Stimulated activated naive CD8-positive, alpha-beta T cell treated with anti-CD3 and anti-CD28 coated beads, Interleukin-15, Interleukin-2, amounts not matched to agents 100 ng/mL and 50 ng/mL, for 24 hours (primary cell): ENCODE measurements around the gene ZMIZ2.
A peak's percentile ranks its signal among the peaks of the same experiment; 100 is the strongest.

Source experiments
- H3K27ac Mint-ChIP-seq: one replicate; pipeline ENCODE4 v1.8.0; 2021; ENCODE audit warnings: mild to moderate bottlenecking, mixed read lengths
- H3K27me3 Mint-ChIP-seq: one replicate; pipeline ENCODE4 v1.8.0; 2021; ENCODE audit warnings: mixed read lengths
- H3K36me3 Mint-ChIP-seq: one replicate; pipeline ENCODE4 v1.8.0; 2021; ENCODE audit warnings: low read depth, mixed read lengths
- H3K4me1 Mint-ChIP-seq: one replicate; pipeline ENCODE4 v1.8.0; 2021; ENCODE audit warnings: low read depth, mixed read lengths
- H3K4me3 Mint-ChIP-seq: one replicate; pipeline ENCODE4 v1.8.0; 2021; ENCODE audit warnings: mild to moderate bottlenecking, mixed read lengths
- H3K9me3 Mint-ChIP-seq: one replicate; pipeline ENCODE4 v1.8.0; 2021; ENCODE audit warnings: mixed read lengths

Gene ZMIZ2

DNA sequence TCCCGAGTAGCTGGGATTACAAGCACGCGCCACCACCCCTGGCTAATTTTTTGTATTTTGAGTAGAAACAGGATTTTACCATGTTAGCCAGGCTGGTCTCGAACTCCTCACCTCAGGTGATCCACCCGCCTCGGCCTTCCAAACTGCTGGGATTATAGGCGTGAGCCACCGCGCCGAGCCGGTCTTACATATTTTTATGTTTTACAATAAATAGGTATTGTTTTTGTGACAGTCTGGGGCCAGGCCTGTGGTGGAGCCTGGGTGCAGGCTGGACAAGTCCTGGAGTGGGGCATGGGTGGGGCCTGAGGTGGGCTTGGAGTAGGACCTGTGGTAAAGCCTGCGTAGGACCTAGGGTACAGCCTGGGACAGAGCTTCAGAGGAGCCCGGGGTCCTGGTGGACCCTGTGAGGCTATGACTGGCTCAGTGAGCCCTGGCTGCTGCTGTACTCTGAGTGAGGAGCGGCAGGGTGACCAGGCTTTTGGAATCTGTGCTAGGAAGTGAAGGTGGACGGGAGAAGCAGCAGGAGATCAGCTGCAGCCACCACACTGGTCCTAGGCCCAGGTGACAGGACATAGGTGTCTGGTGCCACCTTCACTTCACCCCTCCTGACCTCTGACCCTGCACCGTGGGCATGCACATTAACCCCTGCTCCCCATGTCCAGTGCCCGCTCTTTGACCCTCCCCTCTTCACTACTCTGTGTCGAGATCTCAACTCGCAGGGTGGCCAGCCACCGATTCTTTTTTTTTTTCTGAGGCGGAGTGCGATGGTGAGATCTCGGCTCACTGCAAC lies 9.6 kb upstream of the ZMIZ2 start:
- H3K27ac Mint-ChIP-seq, result no peak overlapping the region
- H3K9me3 Mint-ChIP-seq, result peaks cover 4% of the 10 kb centered on the region
- no peak overlapping the region for H3K4me3 Mint-ChIP-seq
- peaks cover 28% of the 10 kb centered on the region for H3K4me1 Mint-ChIP-seq
- H3K36me3 Mint-ChIP-seq, result no peaks in the 10 kb centered on the region
- no peaks in the 10 kb centered on the region for H3K27me3 Mint-ChIP-seq

DNA sequence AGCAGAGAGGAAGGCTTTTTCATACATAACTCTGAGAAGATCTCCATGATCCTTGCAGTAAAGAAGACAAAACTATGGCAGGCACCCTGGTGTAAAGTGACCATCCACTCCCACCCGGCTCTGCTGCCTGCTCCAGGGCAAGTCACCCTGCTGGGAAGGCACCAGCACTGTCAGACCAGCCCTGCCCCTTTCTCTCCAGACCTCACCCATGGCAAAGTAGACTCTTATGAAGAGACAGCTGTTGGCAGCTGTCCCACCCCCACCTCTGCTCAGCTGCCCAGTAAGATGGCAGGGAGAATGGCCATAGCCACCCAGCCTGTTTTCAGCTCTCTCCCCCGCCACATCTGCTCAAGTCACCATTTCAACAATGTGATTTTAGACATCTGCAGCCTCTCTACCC lies 8.6 kb upstream of the ZMIZ2 start:
- no peak overlapping the region for H3K4me3 Mint-ChIP-seq
- no peaks in the 10 kb centered on the region for H3K36me3 Mint-ChIP-seq
- peaks cover 4% of the 10 kb centered on the region for H3K9me3 Mint-ChIP-seq
- H3K27ac Mint-ChIP-seq, result peak overlapping the region; percentile 2
- no peaks in the 10 kb centered on the region for H3K27me3 Mint-ChIP-seq
- peaks cover 19% of the 10 kb centered on the region for H3K4me1 Mint-ChIP-seq

DNA sequence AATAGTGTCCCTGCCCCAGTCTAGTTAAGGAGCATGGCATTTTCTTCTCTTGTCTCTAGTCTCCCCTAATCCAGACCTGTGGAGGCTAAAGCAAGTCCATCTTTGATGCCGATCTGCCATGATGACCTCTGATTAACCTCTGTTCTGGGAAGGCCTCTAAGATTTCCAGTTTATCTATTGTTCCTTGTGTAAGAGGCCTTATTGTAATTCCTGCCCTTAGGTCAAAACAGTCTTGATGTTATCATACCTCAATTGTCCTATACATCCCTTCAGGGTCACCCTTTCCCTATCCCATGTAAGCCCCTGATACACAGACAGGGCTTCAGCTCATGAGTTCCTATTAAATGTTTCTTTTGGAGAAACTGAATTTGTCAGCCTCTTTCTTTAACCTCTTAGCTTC lies 4.9 kb upstream of the ZMIZ2 start:
- Mint-ChIP-seq H3K9me3 (no peaks in the 10 kb centered on the region), H3K27ac (no peak overlapping the region), H3K4me3 (no peak overlapping the region), H3K27me3 (no peaks in the 10 kb centered on the region), H3K36me3 (no peaks in the 10 kb centered on the region), H3K4me1 (peaks cover 12% of the 10 kb centered on the region)

DNA sequence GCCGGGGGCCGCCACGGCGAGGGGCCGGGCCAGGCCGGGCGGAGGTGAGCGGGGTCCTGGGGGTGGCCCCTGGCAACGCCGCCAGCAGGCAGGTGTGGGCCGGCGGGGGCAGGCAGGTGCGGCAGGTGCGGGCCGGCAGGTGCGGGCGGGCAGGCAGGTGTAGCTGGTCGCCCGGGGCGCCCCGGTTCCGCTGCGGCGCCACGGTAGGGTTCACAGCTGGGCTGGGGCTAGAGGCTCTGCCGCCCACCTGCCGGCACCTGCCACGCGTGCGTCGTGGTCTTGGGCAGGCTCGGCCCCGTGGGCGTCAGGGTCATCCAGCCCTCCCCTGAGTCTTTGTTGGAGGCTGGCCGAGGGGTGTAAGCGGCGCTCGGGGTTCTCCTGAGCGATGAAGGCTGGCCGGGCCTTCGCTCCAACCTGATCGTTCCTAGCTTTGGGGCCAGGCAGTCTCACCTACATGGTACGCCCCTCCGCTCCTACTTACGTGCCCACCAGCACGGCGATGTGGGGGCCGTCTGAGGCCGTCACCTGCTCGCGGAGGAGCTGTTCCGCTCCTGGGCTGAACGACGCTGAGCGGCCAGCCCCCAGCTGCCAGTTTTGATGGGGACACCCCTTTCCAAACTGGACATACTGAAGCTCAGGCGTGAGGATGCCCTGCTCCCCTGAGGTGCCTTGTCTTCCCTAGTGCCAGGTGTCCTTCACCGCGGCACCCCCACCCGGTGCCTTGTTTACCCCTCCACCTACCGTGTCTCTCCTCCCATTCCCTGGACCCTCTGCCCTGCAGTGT lies 493 bp downstream of the ZMIZ2 start:
- Mint-ChIP-seq H3K36me3 (peaks cover 26% of the 10 kb centered on the region), H3K9me3 (no peaks in the 10 kb centered on the region), H3K27ac (peak overlapping the region; percentile 93), H3K27me3 (no peaks in the 10 kb centered on the region), H3K4me3 (peak overlapping the region; percentile 91), H3K4me1 (peaks cover 51% of the 10 kb centered on the region)

DNA sequence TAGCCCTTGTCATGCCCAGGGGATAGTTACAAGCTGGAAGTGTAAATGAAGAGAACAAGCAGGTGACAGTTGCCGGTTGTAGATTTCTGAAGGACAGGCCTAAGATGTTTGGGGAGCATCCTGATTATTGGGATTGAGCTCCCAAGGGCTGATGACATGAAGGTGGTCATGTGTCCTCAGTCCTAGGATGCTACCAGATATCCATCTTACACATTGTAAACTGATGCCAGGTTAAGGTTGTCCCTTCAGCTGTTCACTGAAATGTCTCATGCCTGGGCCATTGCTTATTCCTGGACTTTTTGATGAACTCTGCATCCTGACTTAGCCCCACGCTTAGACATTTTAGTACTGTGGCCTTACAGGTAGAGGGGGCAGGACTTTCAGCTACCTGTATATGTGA lies 1.3 kb downstream of the ZMIZ2 start:
- peak overlapping the region; percentile 93 for H3K27ac Mint-ChIP-seq
- H3K9me3 Mint-ChIP-seq, result no peaks in the 10 kb centered on the region
- peak overlapping the region; percentile 91 for H3K4me3 Mint-ChIP-seq
- peaks cover 26% of the 10 kb centered on the region for H3K36me3 Mint-ChIP-seq
- H3K27me3 Mint-ChIP-seq, result no peaks in the 10 kb centered on the region
- peaks cover 59% of the 10 kb centered on the region for H3K4me1 Mint-ChIP-seq

DNA sequence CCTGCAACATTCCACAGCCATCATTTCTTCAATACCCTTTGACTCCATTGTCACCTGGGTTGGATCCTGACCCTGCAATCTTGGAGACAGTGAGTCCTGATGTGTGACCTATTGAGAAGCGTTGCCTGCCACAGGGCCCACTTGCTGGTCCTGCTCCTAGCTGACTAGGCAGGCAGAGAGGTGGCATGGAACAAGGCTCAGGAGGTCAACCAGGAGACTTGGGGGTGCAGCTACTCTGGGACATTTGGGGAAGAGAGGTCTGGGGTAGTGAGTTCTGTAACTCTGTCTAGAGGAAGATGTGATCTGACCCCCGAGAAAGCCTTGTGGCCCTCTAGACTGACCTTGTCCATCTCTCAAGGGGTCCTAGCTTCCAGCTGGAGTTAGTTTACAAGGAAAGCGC lies 1.8 kb downstream of the ZMIZ2 start:
- Mint-ChIP-seq H3K27ac (peak overlapping the region; percentile 87), H3K4me3 (peak overlapping the region; percentile 91), H3K36me3 (peaks cover 26% of the 10 kb centered on the region), H3K4me1 (peaks cover 61% of the 10 kb centered on the region), H3K9me3 (no peaks in the 10 kb centered on the region), H3K27me3 (no peaks in the 10 kb centered on the region)

DNA sequence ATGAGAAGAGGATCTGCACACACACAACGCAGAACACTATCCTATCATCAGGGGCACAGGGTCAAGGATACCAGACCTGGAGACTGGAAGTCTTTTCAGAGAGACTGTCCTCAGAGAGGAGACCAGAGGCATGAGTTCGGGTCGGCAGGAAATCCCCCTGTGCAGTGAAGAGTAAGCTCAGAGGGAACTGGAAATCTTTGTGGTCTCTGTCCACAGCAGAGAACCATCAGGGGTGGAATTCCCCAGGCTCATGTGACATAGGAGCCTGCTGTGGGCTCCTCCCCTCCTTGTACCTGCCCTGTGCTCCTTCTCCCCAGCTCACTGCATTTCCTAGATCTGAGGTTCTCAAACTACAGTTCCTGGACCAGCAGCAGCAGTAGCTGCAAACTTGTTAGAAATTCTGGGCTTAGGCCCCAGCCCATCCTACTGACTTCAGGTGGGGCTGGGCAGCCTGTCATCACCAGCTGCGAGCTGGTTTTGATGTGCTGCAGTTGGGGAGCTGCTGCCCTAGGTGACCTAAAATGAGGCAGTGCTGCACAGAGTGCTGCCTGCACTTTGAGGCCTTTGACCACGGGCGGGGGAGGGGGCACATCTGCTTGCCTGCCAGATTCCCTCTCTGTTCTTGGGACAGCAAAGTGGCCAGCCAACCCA lies 2.4 kb downstream of the ZMIZ2 start:
- peak overlapping the region; percentile 87 for H3K27ac Mint-ChIP-seq
- no peaks in the 10 kb centered on the region for H3K9me3 Mint-ChIP-seq
- no peaks in the 10 kb centered on the region for H3K27me3 Mint-ChIP-seq
- peaks cover 26% of the 10 kb centered on the region for H3K36me3 Mint-ChIP-seq
- peak overlapping the region; percentile 91 for H3K4me3 Mint-ChIP-seq
- H3K4me1 Mint-ChIP-seq, result peaks cover 61% of the 10 kb centered on the region

DNA sequence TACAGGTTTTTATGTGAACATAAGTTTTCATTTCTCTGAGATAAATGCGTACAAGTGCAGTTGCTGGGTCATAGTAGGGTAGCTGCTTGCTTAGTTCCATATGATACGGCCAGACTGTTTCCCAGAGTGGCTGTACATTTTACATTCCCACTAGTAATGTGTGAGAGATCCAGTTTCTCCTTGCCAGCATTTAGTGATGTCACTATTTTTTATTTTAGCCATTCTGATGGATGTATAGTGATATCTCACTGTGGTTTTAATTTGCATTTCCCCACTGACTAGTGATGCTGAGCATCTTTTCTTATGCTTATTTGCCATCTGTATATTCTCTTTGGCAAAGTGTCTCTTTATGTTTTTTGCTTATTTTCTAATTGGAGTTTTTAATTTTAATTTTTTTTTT lies 4.2 kb downstream of the ZMIZ2 start:
- peaks cover 30% of the 10 kb centered on the region for H3K36me3 Mint-ChIP-seq
- H3K4me3 Mint-ChIP-seq, result no peak overlapping the region
- no peaks in the 10 kb centered on the region for H3K27me3 Mint-ChIP-seq
- H3K4me1 Mint-ChIP-seq, result peaks cover 56% of the 10 kb centered on the region
- H3K27ac Mint-ChIP-seq, result no peak overlapping the region
- no peaks in the 10 kb centered on the region for H3K9me3 Mint-ChIP-seq

DNA sequence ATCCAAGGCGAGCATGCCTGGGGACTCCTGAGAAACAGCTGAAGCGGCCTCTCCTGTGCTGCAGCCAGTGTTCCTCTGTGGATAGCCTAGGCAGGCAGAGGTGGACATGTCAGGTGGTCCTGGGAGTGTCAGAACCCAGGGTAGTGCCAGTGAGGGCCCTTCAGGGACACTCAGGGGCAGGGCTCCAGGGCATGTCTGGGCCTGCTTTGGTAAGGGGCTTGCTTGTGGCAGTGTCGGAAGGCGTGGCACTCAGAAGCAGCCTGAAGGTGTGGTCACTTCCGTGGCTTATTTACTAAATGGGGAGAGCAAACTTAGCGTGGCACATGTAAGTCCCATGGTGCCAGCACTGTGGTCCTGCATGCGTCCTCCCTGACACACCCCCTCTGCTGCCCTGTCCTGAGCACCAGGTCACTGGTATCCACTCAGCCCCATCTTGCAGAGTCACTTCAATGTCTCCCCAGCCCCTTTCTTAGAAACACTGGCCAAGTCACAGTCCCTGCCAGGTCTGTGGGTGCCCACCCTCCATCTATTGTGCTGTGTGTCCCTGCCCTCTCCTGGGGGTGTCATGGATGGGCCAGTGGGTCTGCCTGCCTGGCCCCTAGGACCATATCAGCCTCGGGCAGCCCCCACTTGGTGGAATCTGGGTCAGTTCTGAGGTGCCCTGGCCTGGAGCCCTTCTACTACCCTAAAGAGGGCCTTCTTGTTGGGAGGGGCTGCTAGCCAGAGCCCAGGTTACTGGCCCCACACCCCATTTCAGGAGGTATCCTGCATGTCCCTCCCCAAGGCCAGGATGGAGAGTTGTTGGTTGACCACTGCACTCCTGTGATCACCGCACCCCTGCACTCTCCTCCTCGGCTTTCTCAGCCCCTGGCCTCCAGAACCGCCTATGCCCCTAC lies 6.4 kb downstream of the ZMIZ2 start:
- Mint-ChIP-seq H3K27ac (no peak overlapping the region), H3K4me1 (peaks cover 46% of the 10 kb centered on the region)

DNA sequence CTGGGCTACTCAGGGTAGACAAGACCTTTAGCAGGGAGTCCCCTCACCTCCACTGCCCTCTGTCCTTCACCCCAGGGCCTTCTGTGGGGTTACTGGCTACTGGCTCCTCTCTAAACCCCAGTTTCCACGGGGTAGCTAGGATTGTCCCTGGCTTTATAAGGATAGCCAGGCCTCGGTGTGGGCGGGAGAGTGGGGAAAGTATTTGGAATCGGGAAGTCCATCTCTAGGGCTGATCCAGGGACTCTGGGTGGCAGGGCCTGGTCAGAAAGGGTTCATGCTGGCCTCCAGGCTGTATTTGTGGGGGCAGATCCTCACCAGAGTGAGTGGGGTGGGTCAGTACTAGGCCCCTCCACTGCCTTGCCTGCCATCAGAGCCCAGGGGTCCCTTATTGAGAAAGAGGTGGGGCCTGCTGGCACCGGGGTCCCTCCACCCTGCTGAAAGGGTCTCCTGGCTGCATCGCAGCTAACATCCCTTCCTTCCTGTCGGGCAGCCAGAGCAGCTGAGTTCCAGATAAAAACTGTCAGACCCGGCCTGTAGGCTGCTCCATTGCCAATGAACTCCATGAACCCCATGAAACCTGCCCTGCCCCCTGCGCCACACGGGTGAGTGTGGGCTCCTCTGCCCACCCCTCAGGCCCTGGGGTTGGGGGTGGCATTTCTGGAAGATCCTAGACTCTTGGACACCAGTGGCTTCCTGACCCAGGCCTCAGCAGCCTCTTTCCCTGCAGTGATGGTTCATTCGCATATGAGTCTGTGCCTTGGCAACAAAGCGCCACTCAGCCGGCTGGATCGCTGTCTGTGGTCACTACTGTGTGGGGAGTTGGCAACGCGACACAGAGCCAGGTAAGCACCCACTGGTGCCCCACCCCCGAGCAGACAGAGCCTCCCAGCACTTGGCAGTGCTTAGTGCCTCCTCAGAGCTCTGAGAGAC lies 7.3 kb downstream of the ZMIZ2 start:
- Mint-ChIP-seq H3K9me3 (no peaks in the 10 kb centered on the region), H3K36me3 (peaks cover 24% of the 10 kb centered on the region), H3K27me3 (no peaks in the 10 kb centered on the region), H3K27ac (no peak overlapping the region), H3K4me1 (peaks cover 37% of the 10 kb centered on the region), H3K4me3 (no peak overlapping the region)

More for the DNA sequence above, 6.4 kb downstream of the ZMIZ2 start:
- peaks cover 28% of the 10 kb centered on the region for H3K36me3 Mint-ChIP-seq
- H3K4me3 Mint-ChIP-seq, result no peak overlapping the region
- no peaks in the 10 kb centered on the region for H3K27me3 Mint-ChIP-seq
- H3K9me3 Mint-ChIP-seq, result no peaks in the 10 kb centered on the region

DNA sequence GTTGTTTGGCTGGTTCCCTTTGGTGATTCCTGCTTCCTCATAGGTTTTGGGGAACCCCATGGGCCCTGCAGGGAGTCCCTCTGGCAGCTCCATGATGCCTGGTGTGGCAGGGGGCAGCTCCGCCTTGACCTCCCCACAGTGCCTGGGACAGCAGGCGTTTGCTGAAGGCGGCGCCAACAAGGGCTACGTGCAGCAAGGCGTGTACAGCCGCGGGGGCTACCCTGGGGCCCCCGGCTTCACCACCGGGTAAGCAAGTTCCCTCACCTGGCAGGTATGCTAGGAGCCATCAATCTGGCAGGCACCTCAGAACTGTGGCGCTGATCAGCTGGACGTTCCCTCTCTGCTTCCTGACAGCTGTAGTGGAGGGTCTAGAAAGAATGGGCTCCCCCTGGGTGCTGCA lies 8.3 kb downstream of the ZMIZ2 start:
- no peaks in the 10 kb centered on the region for H3K27me3 Mint-ChIP-seq

DNA sequence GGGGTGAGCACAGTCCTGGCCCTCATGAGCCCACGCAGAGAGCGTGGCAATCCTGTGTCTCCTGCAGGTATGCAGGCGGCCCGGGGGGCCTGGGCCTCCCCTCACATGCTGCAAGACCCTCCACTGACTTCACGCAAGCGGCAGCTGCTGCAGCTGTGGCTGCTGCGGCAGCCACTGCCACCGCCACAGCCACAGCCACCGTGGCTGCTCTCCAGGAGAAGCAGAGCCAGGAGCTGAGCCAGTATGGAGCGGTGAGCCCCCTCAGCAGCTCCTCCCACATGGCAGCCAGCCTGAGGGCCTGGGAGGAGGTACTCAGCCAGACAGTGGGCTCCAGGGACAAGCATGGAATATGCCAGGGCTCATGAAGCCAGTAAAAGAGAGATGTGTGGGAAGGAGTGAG lies 8.7 kb downstream of the ZMIZ2 start:
- Mint-ChIP-seq H3K27me3 (no peaks in the 10 kb centered on the region), H3K9me3 (no peaks in the 10 kb centered on the region), H3K4me3 (no peak overlapping the region), H3K36me3 (peaks cover 26% of the 10 kb centered on the region), H3K4me1 (peaks cover 26% of the 10 kb centered on the region), H3K27ac (no peak overlapping the region)

More for the DNA sequence above, 8.3 kb downstream of the ZMIZ2 start:
- Mint-ChIP-seq H3K9me3 (no peaks in the 10 kb centered on the region), H3K36me3 (peaks cover 24% of the 10 kb centered on the region), H3K4me1 (peaks cover 28% of the 10 kb centered on the region), H3K4me3 (no peak overlapping the region), H3K27ac (no peak overlapping the region)

DNA sequence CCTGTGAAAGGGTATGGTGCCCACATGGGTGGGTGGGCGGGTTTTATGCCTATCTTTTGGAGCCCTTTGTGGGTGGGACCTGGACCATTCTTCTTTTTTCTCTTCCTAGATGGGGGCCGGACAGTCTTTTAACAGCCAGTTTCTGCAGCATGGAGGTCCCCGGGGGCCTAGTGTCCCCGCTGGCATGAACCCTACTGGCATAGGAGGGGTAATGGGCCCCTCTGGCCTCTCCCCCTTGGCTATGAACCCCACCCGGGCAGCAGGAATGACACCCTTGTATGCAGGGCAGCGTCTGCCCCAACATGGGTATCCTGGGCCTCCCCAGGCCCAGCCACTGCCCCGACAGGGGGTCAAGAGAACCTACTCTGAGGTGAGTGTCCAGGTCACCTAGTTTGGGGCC lies 9.1 kb downstream of the ZMIZ2 start:
- Mint-ChIP-seq H3K4me1 (peaks cover 22% of the 10 kb centered on the region), H3K4me3 (no peak overlapping the region), H3K9me3 (no peaks in the 10 kb centered on the region), H3K27ac (no peak overlapping the region), H3K27me3 (no peaks in the 10 kb centered on the region), H3K36me3 (peaks cover 24% of the 10 kb centered on the region)
